ENCODE data around the gene IKZF5. TPM values are rescaled to one million over a fixed set of nuclear protein-coding genes. Genes with fewer than 3 reads are reported as not detected.
A peak's percentile ranks its signal among the peaks of the same experiment; 100 is the strongest.

The IKZF5 gene, protein sequence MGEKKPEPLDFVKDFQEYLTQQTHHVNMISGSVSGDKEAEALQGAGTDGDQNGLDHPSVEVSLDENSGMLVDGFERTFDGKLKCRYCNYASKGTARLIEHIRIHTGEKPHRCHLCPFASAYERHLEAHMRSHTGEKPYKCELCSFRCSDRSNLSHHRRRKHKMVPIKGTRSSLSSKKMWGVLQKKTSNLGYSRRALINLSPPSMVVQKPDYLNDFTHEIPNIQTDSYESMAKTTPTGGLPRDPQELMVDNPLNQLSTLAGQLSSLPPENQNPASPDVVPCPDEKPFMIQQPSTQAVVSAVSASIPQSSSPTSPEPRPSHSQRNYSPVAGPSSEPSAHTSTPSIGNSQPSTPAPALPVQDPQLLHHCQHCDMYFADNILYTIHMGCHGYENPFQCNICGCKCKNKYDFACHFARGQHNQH
- total RNA-seq, result 10 to 100 TPM in 6 of 7 donors, 1 to 10 TPM in 1; 8.2 to 28.6 (median 20.5) TPM
- polyA plus RNA-seq, result 10 to 100 TPM; 11.8 to 13.5 TPM
- long read RNA-seq, donor 1, full-length matches to known transcripts, result 6 of 8 reads
- long read RNA-seq, donor 1, partial matches to known transcripts, result 2 of 8 reads
- long read RNA-seq, donor 1, other reads (novel, unspliced or antisense), result 0 of 8 reads
- long read RNA-seq, donor 2, full-length matches to known transcripts, result 6 of 6 reads
- long read RNA-seq, donor 2, partial matches to known transcripts, result 0 of 6 reads
- long read RNA-seq, donor 2, other reads (novel, unspliced or antisense), result 0 of 6 reads
- long read RNA-seq, donor 3, full-length matches to known transcripts, result 12 of 21 reads
- long read RNA-seq, donor 3, partial matches to known transcripts, result 2 of 21 reads
- long read RNA-seq, donor 3, other reads (novel, unspliced or antisense), result 7 of 21 reads

DNA sequence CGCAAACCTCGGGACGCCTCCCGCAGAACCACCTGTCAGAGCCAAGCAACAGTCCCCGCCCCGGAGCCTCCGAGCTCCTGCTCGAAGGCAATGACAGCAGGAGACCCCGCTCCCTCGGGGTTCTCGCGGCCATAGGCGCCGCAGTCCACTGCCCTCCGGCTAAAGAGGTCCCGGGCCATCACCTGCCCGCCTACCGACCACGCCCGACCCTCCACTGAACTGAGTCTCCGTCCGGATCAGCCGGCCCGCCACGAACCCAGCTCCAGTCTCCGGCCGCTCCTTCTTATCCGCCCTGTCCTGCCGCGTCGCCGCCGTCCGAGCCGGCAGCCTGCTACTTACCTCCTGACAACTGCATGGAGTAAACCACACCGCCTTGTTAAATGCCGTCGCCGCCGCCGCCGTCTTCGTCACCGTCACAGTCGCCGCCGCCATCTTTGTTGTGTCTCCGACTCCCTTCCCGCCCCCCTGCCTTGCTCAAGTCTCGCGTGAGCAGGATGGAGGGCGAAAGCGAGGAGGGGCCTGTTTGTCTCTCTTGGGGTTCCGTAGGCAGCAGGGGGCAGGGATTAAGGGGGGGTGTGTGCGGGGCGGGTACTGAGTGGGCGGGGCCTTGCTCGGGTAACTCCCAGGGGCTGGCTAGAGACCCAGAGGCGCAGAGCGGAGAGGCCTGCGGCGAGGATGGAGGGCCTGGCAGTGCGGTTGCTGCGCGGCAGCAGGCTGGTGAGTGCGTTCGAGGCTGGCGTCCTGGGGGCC is at the start of gene IKZF5, which contains the start of gene ACADSB:
IKZF5 (minus strand) TSS at position 441 of the 750 bp plus-strand sequence. CDS start 10,170 bp downstream, outside the sequence.
ACADSB (plus strand) TSS at position 652 of the 750 bp plus-strand sequence; CDS start at position 676, 24 bp downstream.
- H3K27ac ChIP-seq, result peak within 1 kb of the TSS; percentile 77 to 79
- peak; percentile 95 to 97 (median 95) for DNase-seq
- TF ChIP-seq, protein P1, sequence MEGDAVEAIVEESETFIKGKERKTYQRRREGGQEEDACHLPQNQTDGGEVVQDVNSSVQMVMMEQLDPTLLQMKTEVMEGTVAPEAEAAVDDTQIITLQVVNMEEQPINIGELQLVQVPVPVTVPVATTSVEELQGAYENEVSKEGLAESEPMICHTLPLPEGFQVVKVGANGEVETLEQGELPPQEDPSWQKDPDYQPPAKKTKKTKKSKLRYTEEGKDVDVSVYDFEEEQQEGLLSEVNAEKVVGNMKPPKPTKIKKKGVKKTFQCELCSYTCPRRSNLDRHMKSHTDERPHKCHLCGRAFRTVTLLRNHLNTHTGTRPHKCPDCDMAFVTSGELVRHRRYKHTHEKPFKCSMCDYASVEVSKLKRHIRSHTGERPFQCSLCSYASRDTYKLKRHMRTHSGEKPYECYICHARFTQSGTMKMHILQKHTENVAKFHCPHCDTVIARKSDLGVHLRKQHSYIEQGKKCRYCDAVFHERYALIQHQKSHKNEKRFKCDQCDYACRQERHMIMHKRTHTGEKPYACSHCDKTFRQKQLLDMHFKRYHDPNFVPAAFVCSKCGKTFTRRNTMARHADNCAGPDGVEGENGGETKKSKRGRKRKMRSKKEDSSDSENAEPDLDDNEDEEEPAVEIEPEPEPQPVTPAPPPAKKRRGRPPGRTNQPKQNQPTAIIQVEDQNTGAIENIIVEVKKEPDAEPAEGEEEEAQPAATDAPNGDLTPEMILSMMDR (IDR thresholded peaks at IDR 0.05), result peak in 1 of 3 donors; percentile 4
- no peak for TF ChIP-seq EP300 (IDR thresholded peaks at IDR 0.05)
- peak; percentile 84 for TF ChIP-seq POLR2A (IDR thresholded peaks at IDR 0.05)
- peaks cover 5% of the 10 kb centered on the region for H3K4me1 ChIP-seq (ENCODE audit: insufficient read depth)
- intact Hi-C loops (cut with DNase I), result loop anchor here in 2 of 4 donors (5.0 to 10.0 kb wide), 2 partner anchors 146 to 1379 kb away; partner anchors contain the start of gene BUB3 (in 1 of the 2)
- no peaks in the 10 kb centered on the region for H3K36me3 ChIP-seq
- H3K4me3 ChIP-seq, result peak within 1 kb of the TSS; percentile 98
- WGBS, 3 donors, result 0 to 1% (median 0%) methylated on average over 44 to 68 of the region's 68 CpGs
- H3K9me3 ChIP-seq, result no peaks in the 10 kb centered on the region
- no peaks in the 10 kb centered on the region for H3K27me3 ChIP-seq

DNA sequence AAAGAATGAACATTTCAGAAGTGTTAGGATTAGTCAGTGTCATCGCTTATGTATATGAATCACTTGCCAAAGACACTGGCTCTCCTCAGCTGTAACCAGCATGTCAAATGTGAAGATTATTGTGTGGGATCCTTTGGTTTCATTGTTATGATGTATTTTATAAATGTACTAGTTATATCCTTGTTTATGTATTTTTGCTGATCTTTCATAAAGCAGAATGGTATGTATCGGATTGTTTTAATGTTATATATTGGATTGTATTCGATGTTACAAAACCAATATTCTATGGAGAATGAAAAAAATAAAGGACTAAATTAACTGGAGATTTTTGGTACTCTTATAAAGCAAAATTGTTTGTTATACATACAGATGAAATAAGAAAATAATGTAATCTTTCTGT is 49.4 kb upstream of the IKZF5 start:
- no peaks in the 10 kb centered on the region for H3K9me3 ChIP-seq
- TF ChIP-seq EP300 (IDR thresholded peaks at IDR 0.05) (no peak), POLR2A (IDR thresholded peaks at IDR 0.05) (no peak)
- TF ChIP-seq, protein P1 (IDR thresholded peaks at IDR 0.05), result no peak
- intact Hi-C loops (cut with DNase I), result no loop called here
- H3K27ac ChIP-seq, result no peak overlapping the region
- H3K4me1 ChIP-seq (ENCODE audit: insufficient read depth), result no peaks in the 10 kb centered on the region
- no peaks in the 10 kb centered on the region for H3K27me3 ChIP-seq
- no peaks in the 10 kb centered on the region for H3K36me3 ChIP-seq
- H3K4me3 ChIP-seq, result no peak overlapping the region
- WGBS, 3 donors, result 97 to 98% (median 98%) methylated on average over 3 of the region's 3 CpGs
- no peak for DNase-seq

DNA sequence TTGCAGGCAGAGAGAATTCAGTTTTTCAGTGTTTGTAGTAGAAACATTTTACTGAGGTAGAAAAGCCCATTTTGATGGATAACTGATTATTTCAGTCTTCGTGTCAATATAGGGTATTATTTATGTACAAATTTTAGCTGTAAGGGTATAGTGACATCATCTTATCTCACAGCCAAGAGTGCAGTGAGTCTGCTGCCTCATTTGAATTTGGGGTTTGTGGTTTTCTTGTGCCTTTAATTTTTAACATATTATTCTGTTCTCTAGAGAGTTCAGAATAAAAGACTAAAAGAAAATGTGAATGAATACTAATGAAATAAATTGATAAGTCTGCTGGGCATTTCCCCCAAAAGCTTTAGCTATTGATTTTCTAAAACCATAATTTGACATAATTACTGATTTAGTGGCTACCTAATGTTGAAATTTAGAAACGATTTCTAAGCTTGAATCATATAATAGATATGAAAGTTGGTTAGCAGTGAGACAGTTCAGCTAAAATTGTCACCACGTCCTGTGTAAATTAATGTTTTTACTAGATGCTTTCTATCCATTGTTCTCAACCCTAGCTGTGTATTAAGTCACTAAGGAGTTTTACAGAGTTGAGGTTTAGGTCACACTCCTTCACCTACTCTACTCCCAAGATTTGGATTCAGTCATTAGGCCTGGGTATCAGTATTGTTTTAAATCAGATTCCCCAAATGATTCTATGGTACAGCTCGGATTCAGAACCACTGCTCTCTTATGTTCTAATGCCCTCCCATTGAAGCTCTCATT is 37.6 kb upstream of the IKZF5 start:
- Histone ChIP-seq H3K27me3 (no peaks in the 10 kb centered on the region), H3K36me3 (no peaks in the 10 kb centered on the region), H3K9me3 (no peaks in the 10 kb centered on the region), H3K27ac (no peak overlapping the region), H3K4me3 (no peak overlapping the region), H3K4me1 (ENCODE audit: insufficient read depth) (no peaks in the 10 kb centered on the region)
- WGBS, 3 donors, result 89 to 93% (median 90%) methylated on average over 4 of the region's 4 CpGs
- no peak for DNase-seq
- TF ChIP-seq POLR2A (IDR thresholded peaks at IDR 0.05), result no peak
- TF ChIP-seq, protein P1 (IDR thresholded peaks at IDR 0.05), result no peak
- no peak for TF ChIP-seq EP300 (IDR thresholded peaks at IDR 0.05)
- intact Hi-C loops (cut with DNase I), result no loop called here
